Right cardiac atrium (tissue), 5 donors: ENCODE results near the gene TMC6. TPM values are rescaled to one million over a fixed set of nuclear protein-coding genes. Genes with fewer than 3 reads are reported as not detected.

ENCODE experiments used
- ATAC-seq, 2 donors: fragments of 200-7000 bp; cut with Tn5 transposase; one replicate each; pipeline versions ENCODE4 v1.8.0 to v1.9.1; 2020; ENCODE audit warnings: moderate library complexity in 2 of 2, mild to moderate bottlenecking in 1 of 2
- DNase-seq, 3 donors: peaks; one replicate each; pipeline ENCODE4 v3.0.0-alpha.2; 2020
- H3K27ac ChIP-seq: one replicate; pipeline ENCODE4 v1.5.1; 2013; ENCODE audit warnings: mild to moderate bottlenecking, low read length, control low read depth, moderate library complexity
- H3K27me3 ChIP-seq: one replicate; pipeline ENCODE4 v1.6.1; 2013; ENCODE audit not compliant: control insufficient read depth, insufficient read depth
- H3K4me1 ChIP-seq: one replicate; pipeline ENCODE4 v1.6.1; 2013; ENCODE audit warnings: low read length; ENCODE audit not compliant: control insufficient read depth, insufficient read depth
- H3K4me3 ChIP-seq: one replicate; pipeline ENCODE4 v1.5.1; 2013; ENCODE audit warnings: low read length, control low read depth
- H3K9me3 ChIP-seq: one replicate; pipeline ENCODE4 v1.6.1; 2013; ENCODE audit warnings: low read length; ENCODE audit not compliant: control insufficient read depth
- WGBS: extraction: QIAGEN DNeasy Blood & Tissue Kit; methylation state at CpG from one replicate; pipeline ENCODE4 v1.1.7; 2013; 5-methylcytosine and 5-hydroxymethylcytosine counted together
- intact Hi-C, 4 donors: fragments of 100-400 bp; cut with DNase I; formaldehyde crosslinking; loops; one replicate each; pipeline versions ENCODE4 v1.11.0 to v1.14.0; 2022 to 2023
- polyA plus RNA-seq: library from polyadenylated mRNA; stranded (reverse); fragments of 200-250 nt; gene quantifications from one replicate; pipeline ENCODE4 v1.2.3, GENCODE V29; 2013
- total RNA-seq, 4 donors: library from RNA; stranded (reverse); fragmentation: NEBNext Ultra II Directional; extraction: Animal tissue kit (Norgen Biotek cat#: 25700); gene quantifications; one replicate each; pipeline ENCODE4 v1.2.1, GENCODE V29; 2021
- donor health status: healthy with polysubstance abuse.
- donor health status: DM: no; HTN: yes; CAD: no.
- donor health status: DM: no; HTN: no; CAD: no.
- donor health status: DM: no; HTN: yes; CAD: no; lungs with severe emphysema.
- donor health status: DM: yes; HTN: yes; CAD: no.

Gene TMC6
- total and polyA plus RNA-seq, 5 donors = 21.2 to 45.4 (median 37.9) TPM

GRCh38 chr17:78151514-78152008 lies 23.0 kb upstream of the TMC6 start:
- peak; percentile 36 to 73 for ATAC-seq
- intact Hi-C loops = no loop called here
- H3K4me3 ChIP-seq = no peak overlapping the region
- no peaks in the 10 kb centered on the region for H3K27me3 ChIP-seq
- H3K9me3 ChIP-seq = no peaks in the 10 kb centered on the region
- H3K27ac ChIP-seq = peak overlapping the region; percentile 32
- DNase-seq = no peak
- WGBS = 65% methylated on average over 7 of the region's 7 CpGs
- H3K4me1 ChIP-seq = peaks cover 2% of the 10 kb centered on the region

- WGBS = 78% methylated on average over 14 of the region's 14 CpGs
- Histone ChIP-seq H3K27me3 (no peaks in the 10 kb centered on the region), H3K27ac (no peak overlapping the region), H3K4me1 (peaks cover 17% of the 10 kb centered on the region), H3K4me3 (no peak overlapping the region), H3K9me3 (no peaks in the 10 kb centered on the region)
- ATAC-seq = no peak
- no peak for DNase-seq
- intact Hi-C loops = no loop called here
These were observed 19.9 kb upstream of the TMC6 start for GRCh38 chr17:78148286-78149016.

GRCh38 chr17:78147315-78147998 lies 18.9 kb upstream of the TMC6 start:
- Histone ChIP-seq H3K27me3 (no peaks in the 10 kb centered on the region), H3K9me3 (no peaks in the 10 kb centered on the region), H3K4me3 (no peak overlapping the region), H3K27ac (no peak overlapping the region), H3K4me1 (peaks cover 17% of the 10 kb centered on the region)
- DNase-seq (no peak), ATAC-seq (no peak)
- 80% methylated on average over 8 of the region's 8 CpGs for WGBS
- intact Hi-C loops = no loop called here

- intact Hi-C loops = no loop called here
- no peak for DNase-seq
- H3K4me1 ChIP-seq = peaks cover 17% of the 10 kb centered on the region
- no peaks in the 10 kb centered on the region for H3K27me3 ChIP-seq
- H3K4me3 ChIP-seq = no peak overlapping the region
- 92% methylated on average over 6 of the region's 6 CpGs for WGBS
- H3K9me3 ChIP-seq = no peaks in the 10 kb centered on the region
- H3K27ac ChIP-seq = no peak overlapping the region
- ATAC-seq = no peak
These were observed 18.3 kb upstream of the TMC6 start for GRCh38 chr17:78146881-78147280.

- WGBS = 96% methylated on average over 7 of the region's 7 CpGs
- intact Hi-C loops = no loop called here
- ATAC-seq (no peak), DNase-seq (no peak)
- Histone ChIP-seq H3K27ac (no peak overlapping the region), H3K4me1 (peaks cover 17% of the 10 kb centered on the region), H3K27me3 (no peaks in the 10 kb centered on the region), H3K4me3 (no peak overlapping the region), H3K9me3 (no peaks in the 10 kb centered on the region)
These were observed 17.9 kb upstream of the TMC6 start for GRCh38 chr17:78146471-78146869.

- Histone ChIP-seq H3K4me3 (no peak overlapping the region), H3K4me1 (peaks cover 15% of the 10 kb centered on the region), H3K9me3 (no peaks in the 10 kb centered on the region), H3K27ac (peak overlapping the region; percentile 63), H3K27me3 (no peaks in the 10 kb centered on the region)
- intact Hi-C loops = no loop called here
- 45% methylated on average over 18 of the region's 18 CpGs for WGBS
- peak; percentile 39 to 86 (median 80) for DNase-seq
- peak; percentile 1 to 8 for ATAC-seq
These were observed 16.4 kb upstream of the TMC6 start for GRCh38 chr17:78144736-78145641.

- 37% methylated on average over 11 of the region's 11 CpGs for whole genome bisulfite sequencing
- Histone ChIP-seq H3K27me3 (no peaks in the 10 kb centered on the region), H3K4me3 (no peak overlapping the region), H3K9me3 (no peaks in the 10 kb centered on the region), H3K27ac (peak overlapping the region; percentile 63), H3K4me1 (peaks cover 15% of the 10 kb centered on the region)
- DNase-seq (peak; percentile 88 to 96 (median 95)), ATAC-seq (peak; percentile 63 to 76)
- intact Hi-C loops = no loop called here
These were observed 15.7 kb upstream of the TMC6 start for GRCh38 chr17:78144147-78144719.

- 90% methylated on average over 21 of the region's 21 CpGs for WGBS
- Histone ChIP-seq H3K27me3 (no peaks in the 10 kb centered on the region), H3K27ac (no peak overlapping the region), H3K4me3 (no peak overlapping the region), H3K9me3 (no peaks in the 10 kb centered on the region), H3K4me1 (peaks cover 15% of the 10 kb centered on the region)
- ATAC-seq (no peak), DNase-seq (no peak)
- intact Hi-C loops = no loop called here
These were observed 14.9 kb upstream of the TMC6 start for GRCh38 chr17:78143214-78144146.

GRCh38 chr17:78142119-78142861 lies 13.7 kb upstream of the TMC6 start:
- H3K4me1 ChIP-seq = peaks cover 15% of the 10 kb centered on the region
- intact Hi-C loops = no loop called here
- DNase-seq (no peak), ATAC-seq (no peak)
- 80% methylated on average over 16 of the region's 16 CpGs for WGBS
- H3K27me3 ChIP-seq = no peaks in the 10 kb centered on the region
- no peak overlapping the region for H3K27ac ChIP-seq
- H3K9me3 ChIP-seq = no peaks in the 10 kb centered on the region
- H3K4me3 ChIP-seq = no peak overlapping the region
